GM13976 (cell line): ENCODE results near the gene PIP4P1.
A peak's percentile ranks its signal among the peaks of the same experiment; 100 is the strongest.

Experiments used
- DNase-seq: peaks from one replicate; pipeline ENCODE4 v3.0.0; 2012; ENCODE audit warnings: low spot score
- CTCF ChIP-seq: IDR thresholded peaks from 2 replicates; pipeline ENCODE4 v1.5.1; 2012; ENCODE audit warnings: borderline replicate concordance, mild to moderate bottlenecking; ENCODE audit not compliant: insufficient read depth; ENCODE audit errors: extremely low read depth, missing control alignments, control extremely low read depth
- in situ Hi-C: fragments of 300-500 bp; cut with MboI; formaldehyde crosslinking; loops from one replicate; pipeline ENCODE4 v1.12.0; 2022; ENCODE audit warnings: low sequenced_read_pairs, mixed read lengths, inconsistent platforms; ENCODE audit not compliant: unreplicated experiment

Gene PIP4P1

GRCh38 chr14:20436363-20436755, 24.9 kb downstream of the PIP4P1 start:
- no peak for TF ChIP-seq CTCF
- DNase-seq = no peak
- in situ Hi-C loops = no loop called here

- in situ Hi-C loops = no loop called here
- no peak for TF ChIP-seq CTCF
- no peak for DNase-seq
Measured at GRCh38 chr14:20435582-20436362, 25.5 kb downstream of the PIP4P1 start, which contains the start of gene KLHL33. Gene KLHL33, minus strand, starts transcription at chr14:20436166. Its CDS starts 355 bp downstream, at chr14:20435811.

GRCh38 chr14:20434701-20435581, 26.3 kb downstream of the PIP4P1 start:
- in situ Hi-C loops = no loop called here
- no peak for DNase-seq
- no peak for TF ChIP-seq CTCF

GRCh38 chr14:20429801-20430669, 31.2 kb downstream of the PIP4P1 start:
- DNase-seq = no peak
- in situ Hi-C loops = no loop called here

GRCh38 chr14:20428802-20429201, 32.4 kb downstream of the PIP4P1 start:
- TF ChIP-seq CTCF = no peak
- in situ Hi-C loops = no loop called here
- DNase-seq = peak; percentile 19

More at GRCh38 chr14:20429801-20430669, 31.2 kb downstream of the PIP4P1 start:
- no peak for TF ChIP-seq CTCF

GRCh38 chr14:20428010-20428365, 33.2 kb downstream of the PIP4P1 start:
- in situ Hi-C loops = no loop called here
- DNase-seq = no peak
- no peak for TF ChIP-seq CTCF
